ENCODE results near the gene MSL1. TPM values are rescaled to one million over a fixed set of nuclear protein-coding genes. Genes with fewer than 3 reads are reported as not detected.

Gene MSL1
- 28.3 and 36.8 TPM in 2 replicates for total RNA-seq

DNA sequence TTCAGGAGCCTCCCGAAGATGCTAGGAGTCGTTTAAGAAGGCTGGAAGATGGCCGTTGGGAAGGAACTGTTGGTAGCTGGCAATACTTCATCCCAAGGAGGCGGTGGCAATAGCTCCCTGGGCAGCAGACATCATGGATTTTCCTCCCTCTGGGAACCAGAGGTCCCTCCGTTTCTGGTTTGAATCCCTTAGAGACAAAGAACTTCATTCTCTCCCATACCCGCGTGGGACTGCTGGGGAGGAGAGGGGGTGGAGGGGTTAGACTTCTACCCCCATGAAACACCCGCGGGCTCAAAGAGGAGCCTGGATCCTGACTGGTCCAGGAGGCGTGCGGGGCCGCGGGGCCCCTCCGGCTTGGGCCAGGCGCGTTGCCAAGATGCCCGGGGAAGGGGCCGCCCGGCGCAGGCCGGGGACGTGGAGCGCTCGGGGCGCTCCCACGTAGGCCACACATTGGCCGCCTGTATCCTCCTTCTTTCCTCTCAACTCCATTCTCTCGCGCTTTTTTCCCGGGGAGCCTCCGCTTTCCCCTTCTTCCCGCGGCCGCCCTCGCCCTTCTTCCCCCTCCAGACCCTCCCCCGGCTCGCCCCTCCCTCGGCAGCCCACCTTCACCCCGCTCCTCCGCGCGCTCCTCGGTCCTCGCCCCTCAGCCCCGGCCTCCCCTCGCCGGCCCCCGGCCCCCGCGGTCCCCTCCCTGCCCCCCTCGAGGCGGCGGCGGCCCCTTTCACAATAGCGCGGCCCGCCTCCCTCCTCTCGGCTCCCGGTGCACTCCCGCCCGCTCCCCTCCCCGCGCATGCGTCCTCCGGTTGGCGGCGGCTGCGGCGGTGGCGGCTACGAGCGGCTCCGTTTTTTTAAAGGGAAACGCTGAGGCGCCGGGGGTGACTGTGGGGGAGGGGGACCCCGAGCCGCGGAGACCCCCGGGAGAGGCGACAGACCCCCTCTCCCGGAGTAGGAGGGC, at the start of gene MSL1:
TSS of gene MSL1 (plus strand) at position 791 of the 955 bp plus-strand sequence. CDS start 642 bp downstream, outside the sequence.

DNA sequence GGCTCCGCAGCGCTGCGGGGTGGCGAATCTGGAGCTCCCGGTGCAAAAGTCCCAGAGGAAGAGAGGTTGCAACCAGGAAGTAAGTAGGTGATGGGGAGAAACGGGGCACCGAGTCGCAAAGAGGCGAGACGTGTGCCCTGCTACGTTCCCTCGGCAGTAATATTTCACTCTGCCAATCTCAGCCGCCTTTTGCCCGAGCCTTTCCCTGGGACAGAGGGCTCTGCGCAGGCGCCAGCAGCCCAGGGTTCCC, 21.4 kb upstream of the MSL1 start, which contains the start of gene NR1D1:
TSS of gene NR1D1 (minus strand) at position 171 of the 250 bp plus-strand sequence. CDS start 495 bp downstream, outside the sequence.

GRCh38 chr17:40177275-40177874, 55.6 kb downstream of the MSL1 start, which contains the start of gene RAPGEFL1:
TSS of gene RAPGEFL1 (plus strand) at chr17:40177470. CDS start at chr17:40177862, 392 bp downstream.

Other genes with a start within 250 kb of the MSL1 start
- 0.65 and 2.7 TPM in 2 replicates for gene GSDMB, start 203.3 kb upstream of the MSL1 start, total RNA-seq
- gene ORMDL3, start 194.4 kb upstream of the MSL1 start, total RNA-seq = 21.4 and 23.1 TPM in 2 replicates
- not detected in 2 replicates for gene LRRC3C, start 194.2 kb upstream of the MSL1 start, total RNA-seq
- gene GSDMA, start 159.0 kb upstream of the MSL1 start, total RNA-seq = not detected in 2 replicates
- 105 and 155 TPM in 2 replicates for gene PSMD3, start 141.2 kb upstream of the MSL1 start, total RNA-seq
- gene CSF3, start 106.5 kb upstream of the MSL1 start, total RNA-seq = 0.46 and 0.97 TPM in 2 replicates
- gene MED24, start 67.6 kb upstream of the MSL1 start, total RNA-seq = 36.3 and 48.4 TPM in 2 replicates
- 11.7 and 17.0 TPM in 2 replicates for gene THRA, start 59.0 kb upstream of the MSL1 start, total RNA-seq
- gene NR1D1, start 21.4 kb upstream of the MSL1 start, total RNA-seq = 0.30 and 0.32 TPM in 2 replicates
- 20.8 and 25.0 TPM in 2 replicates for gene CASC3, start 18.6 kb downstream of the MSL1 start, total RNA-seq
- 0.91 and 2.9 TPM in 2 replicates for gene RAPGEFL1, start 55.5 kb downstream of the MSL1 start, total RNA-seq
- 3.6 and 4.4 TPM in 2 replicates for gene WIPF2, start 97.3 kb downstream of the MSL1 start, total RNA-seq
- 22.4 and 45.3 TPM in 2 replicates for gene CDC6, start 165.9 kb downstream of the MSL1 start, total RNA-seq
- 7.8 and 8.5 TPM in 2 replicates for gene RARA, start 187.2 kb downstream of the MSL1 start, total RNA-seq
- gene GJD3, start 242.8 kb downstream of the MSL1 start, total RNA-seq = 0.97 TPM in 1 of 2 replicates, not detected in the other